ENCODE measurements around the gene MRPS18B. TPM values are rescaled to one million over a fixed set of nuclear protein-coding genes. Genes with fewer than 3 reads are reported as not detected.
A peak's percentile ranks its signal among the peaks of the same experiment; 100 is the strongest.
"Not testable (repeated sequence)": the region's sequence is repeated elsewhere in the genome, so short reads cannot be mapped to it uniquely, and the experiment has no call there.

MRPS18B gene
- total and polyA plus RNA-seq, 5 experiments from 2014 or later: 43.1 to 161 (median 87.4) TPM

DNA sequence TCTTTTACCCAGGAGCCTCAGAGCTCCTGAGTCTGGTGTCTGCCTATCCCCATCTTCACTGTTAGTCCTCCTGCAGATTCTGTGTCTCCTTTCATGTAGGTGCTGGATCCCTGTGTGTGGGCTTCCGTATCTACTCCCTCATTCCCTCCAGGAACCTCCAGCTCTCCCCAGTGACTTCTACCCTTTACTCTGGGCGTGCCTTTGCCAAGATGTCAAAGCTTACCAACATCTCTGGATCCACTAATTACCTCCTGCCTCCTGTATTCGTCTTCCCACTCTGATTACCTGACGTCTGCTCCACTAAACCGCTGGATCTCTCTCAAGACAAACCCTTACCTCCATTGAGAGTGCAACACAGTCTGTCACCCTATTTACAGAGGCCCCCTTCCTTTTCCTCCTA, 27.1 kb downstream of the MRPS18B start:
- H3K27ac Mint-ChIP-seq: peak overlapping the region in 9 of 10 donors; percentile 5 to 80 (median 38)
- ATAC-seq (no peak), DNase-seq (no peak)
- H3K4me1 Mint-ChIP-seq: peaks cover 36 to 64% (median 46%) of the 10 kb centered on the region in 4 donors
- no peaks in the 10 kb centered on the region for H3K9me3 Mint-ChIP-seq
- H3K36me3 Mint-ChIP-seq: peaks cover 0 to 19% (median 0%) of the 10 kb centered on the region in 3 donors
- no peaks in the 10 kb centered on the region for H3K27me3 Mint-ChIP-seq
- no peak overlapping the region for H3K4me3 Mint-ChIP-seq
- POLR2A ChIA-PET: interaction anchor here (0.7 to 1.0 kb wide), 2 partner anchors 27 to 38 kb away, joined by 3 read pairs; partner anchors contain the start of gene PPP1R10

DNA sequence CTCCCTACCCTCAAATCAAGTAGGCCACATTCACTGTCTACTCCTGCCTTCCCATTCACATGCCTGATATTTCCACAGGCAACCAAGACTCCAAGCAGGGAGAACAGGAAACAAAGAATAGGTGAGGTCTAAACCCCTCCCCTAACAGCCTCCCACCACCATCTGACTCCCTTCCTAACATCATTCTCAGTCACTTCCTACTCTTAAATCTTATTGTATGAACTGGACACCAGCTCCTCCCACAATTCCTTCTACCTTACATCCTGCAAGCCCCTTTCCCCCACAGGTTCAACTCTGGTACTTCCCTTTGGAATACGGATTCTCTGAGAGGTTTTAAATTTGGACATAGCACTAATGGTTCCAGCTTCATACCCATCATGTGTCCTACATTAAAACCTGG, 28.3 kb downstream of the MRPS18B start:
- Mint-ChIP-seq H3K27ac (peak overlapping the region in 8 of 10 donors; percentile 61 to 96 (median 91)), H3K36me3 (peaks cover 0 to 26% (median 2%) of the 10 kb centered on the region in 3 donors), H3K27me3 (no peaks in the 10 kb centered on the region), H3K9me3 (no peaks in the 10 kb centered on the region), H3K4me3 (peak overlapping the region in 9 of 10 donors; percentile 80 to 93 (median 87)), H3K4me1 (peaks cover 30 to 54% (median 38%) of the 10 kb centered on the region in 4 donors)
- POLR2A ChIA-PET: interaction anchor here (0.7 to 1.8 kb wide), 7 partner anchors 13 to 104 kb away, joined by 3 to 13 read pairs (median 6); partner anchors contain the start of genes DHX16, MRPS18B and PPP1R10
- DNase-seq (no peak), ATAC-seq (no peak)

DNA sequence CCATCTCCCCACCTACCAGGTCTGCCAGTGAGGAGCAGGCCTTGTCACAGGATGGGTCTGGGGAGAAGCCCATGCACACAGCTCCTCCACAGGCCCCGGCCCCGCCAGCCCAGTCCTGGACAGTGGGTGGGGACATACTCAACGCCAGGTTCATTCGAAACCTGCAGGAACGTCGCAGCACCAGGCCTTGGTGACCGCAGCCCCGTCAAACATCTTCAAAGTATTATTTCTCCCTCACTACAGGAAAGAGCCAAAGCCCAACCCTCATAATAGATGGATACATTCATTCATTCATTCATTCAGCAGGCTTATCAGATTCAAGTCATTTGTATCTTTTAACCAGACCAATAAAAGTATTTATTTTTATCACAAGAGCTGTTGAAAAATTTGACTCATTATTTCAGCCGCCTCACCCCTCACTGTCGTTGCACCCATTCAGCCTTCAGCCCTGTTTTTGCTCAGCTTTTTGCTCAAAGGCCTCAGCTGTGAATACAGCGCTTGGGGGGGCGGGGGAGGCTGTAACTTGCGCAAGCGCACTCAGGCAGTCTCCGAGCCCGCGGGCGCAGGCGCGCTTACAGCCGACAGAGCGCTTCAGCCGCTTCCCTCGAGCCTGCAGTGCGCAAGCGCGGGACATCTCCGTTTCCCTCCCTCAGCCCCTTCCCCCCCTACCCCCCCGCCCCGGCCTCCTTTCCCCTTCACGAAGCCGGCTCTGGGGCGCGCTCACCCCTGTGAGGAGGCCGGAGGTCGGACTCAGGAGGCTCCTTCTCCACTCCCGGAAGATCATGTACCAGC, 29.0 kb downstream of the MRPS18B start, which contains the start of gene C6orf136:
C6orf136 (plus strand) TSS at position 684 of the 792 bp plus-strand sequence; CDS start at position 783, 99 bp downstream.
- Mint-ChIP-seq H3K27ac (peak within 1 kb of the TSS; percentile 71 to 96 (median 93)), H3K36me3 (peaks cover 0 to 32% (median 4%) of the 10 kb centered on the region in 3 donors), H3K9me3 (no peaks in the 10 kb centered on the region), H3K27me3 (no peaks in the 10 kb centered on the region), H3K4me1 (peaks cover 25 to 48% (median 33%) of the 10 kb centered on the region in 4 donors), H3K4me3 (peak within 1 kb of the TSS; percentile 80 to 93 (median 87))
- ATAC-seq (peak; percentile 79 to 80), DNase-seq (peak in 9 of 10 donors; percentile 88 to 96 (median 93))
- POLR2A ChIA-PET: interaction anchor here (0.6 to 1.8 kb wide), 10 partner anchors 13 to 185 kb away, joined by 3 to 13 read pairs (median 4); partner anchors contain the start of genes DHX16, MRPS18B and PPP1R10

DNA sequence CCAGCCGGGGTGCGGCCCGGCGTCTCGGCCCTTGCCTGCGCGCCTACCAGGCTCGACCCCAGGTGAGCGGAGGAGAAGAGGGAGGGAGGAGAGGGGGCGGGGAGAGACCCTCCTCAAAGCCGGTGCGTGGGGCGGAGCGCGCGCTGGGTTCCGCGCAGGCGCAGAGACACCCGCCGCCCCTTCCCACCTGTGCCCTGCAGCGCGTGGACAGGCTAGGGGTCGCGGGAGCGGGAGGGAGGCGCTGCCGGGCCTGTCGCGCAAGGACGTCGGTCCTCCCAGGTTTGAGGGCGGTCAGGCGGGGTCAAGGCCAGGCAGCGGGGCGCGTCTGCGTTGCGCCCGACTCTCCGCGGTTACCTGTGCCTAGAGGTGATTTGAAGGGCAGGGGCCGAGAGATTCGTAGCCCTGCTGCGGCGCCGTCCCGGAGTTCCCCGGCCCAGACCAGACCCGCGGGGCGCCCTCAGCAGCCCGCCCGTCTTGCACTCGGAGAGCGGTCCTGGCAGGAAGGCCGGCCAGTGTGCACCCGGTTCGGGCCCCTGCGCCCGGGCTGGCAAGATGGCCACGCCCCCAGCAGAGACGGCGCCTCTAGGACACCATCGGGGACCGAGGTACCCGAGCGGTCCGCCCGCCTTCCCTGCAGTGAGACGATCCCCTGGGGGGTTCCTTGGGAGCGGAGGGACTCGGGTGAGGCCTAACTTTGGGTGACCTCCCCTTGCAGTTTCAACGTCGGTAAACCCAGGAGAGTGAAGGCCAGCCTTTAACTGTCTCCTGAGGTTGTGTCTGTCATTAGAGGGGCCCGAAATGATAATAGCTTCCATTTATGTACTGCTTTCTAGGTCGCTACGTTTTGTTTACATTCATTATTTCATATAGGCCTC, 29.8 kb downstream of the MRPS18B start:
- Mint-ChIP-seq H3K4me3 (peak overlapping the region; percentile 80 to 93 (median 87)), H3K27me3 (no peaks in the 10 kb centered on the region), H3K27ac (peak overlapping the region; percentile 71 to 96 (median 93)), H3K36me3 (peaks cover 0 to 40% (median 4%) of the 10 kb centered on the region in 3 donors), H3K4me1 (peaks cover 21 to 43% (median 29%) of the 10 kb centered on the region in 4 donors), H3K9me3 (no peaks in the 10 kb centered on the region)
- ATAC-seq: peak; percentile 69 to 74
- POLR2A ChIA-PET: interaction anchor here (0.6 to 1.8 kb wide), 9 partner anchors 13 to 80 kb away, joined by 3 to 13 read pairs (median 3); partner anchors contain the start of genes MRPS18B and PPP1R10
- peak in 9 of 10 donors; percentile 47 to 85 (median 66) for DNase-seq

DNA sequence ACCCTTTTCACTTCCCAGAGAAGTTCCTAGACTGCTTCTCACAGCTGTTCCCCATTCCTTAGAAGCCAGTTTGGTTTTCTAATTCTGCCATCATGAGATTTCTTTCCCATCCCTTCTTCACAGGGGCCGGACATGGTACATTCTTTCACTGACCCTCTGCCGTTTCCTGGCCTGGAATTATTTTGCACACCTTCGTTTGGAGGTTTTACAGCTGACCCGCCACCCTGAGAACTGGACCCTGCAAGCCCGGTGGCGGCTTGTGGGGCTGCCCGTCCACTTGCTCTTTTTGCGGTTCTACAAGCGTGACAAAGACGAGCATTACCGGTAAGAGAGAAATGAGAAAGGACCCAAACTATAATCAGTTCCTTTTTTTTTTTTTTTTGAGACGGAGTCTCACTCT, 33.5 kb downstream of the MRPS18B start:
- Mint-ChIP-seq H3K4me1 (peaks cover 10 to 25% (median 17%) of the 10 kb centered on the region in 4 donors), H3K4me3 (peak overlapping the region in 1 of 10 donors; percentile 17), H3K9me3 (no peaks in the 10 kb centered on the region), H3K27me3 (no peaks in the 10 kb centered on the region), H3K27ac (peak overlapping the region in 4 of 10 donors; percentile 53 to 78 (median 62)), H3K36me3 (peaks cover 7 to 57% (median 14%) of the 10 kb centered on the region in 3 donors)
- ATAC-seq: no peak
- no peak for DNase-seq
- POLR2A ChIA-PET: interaction anchor here (0.6 to 1.1 kb wide), 3 partner anchors 17 to 36 kb away, joined by 3 read pairs; no protein-coding TSS in a partner anchor

DNA sequence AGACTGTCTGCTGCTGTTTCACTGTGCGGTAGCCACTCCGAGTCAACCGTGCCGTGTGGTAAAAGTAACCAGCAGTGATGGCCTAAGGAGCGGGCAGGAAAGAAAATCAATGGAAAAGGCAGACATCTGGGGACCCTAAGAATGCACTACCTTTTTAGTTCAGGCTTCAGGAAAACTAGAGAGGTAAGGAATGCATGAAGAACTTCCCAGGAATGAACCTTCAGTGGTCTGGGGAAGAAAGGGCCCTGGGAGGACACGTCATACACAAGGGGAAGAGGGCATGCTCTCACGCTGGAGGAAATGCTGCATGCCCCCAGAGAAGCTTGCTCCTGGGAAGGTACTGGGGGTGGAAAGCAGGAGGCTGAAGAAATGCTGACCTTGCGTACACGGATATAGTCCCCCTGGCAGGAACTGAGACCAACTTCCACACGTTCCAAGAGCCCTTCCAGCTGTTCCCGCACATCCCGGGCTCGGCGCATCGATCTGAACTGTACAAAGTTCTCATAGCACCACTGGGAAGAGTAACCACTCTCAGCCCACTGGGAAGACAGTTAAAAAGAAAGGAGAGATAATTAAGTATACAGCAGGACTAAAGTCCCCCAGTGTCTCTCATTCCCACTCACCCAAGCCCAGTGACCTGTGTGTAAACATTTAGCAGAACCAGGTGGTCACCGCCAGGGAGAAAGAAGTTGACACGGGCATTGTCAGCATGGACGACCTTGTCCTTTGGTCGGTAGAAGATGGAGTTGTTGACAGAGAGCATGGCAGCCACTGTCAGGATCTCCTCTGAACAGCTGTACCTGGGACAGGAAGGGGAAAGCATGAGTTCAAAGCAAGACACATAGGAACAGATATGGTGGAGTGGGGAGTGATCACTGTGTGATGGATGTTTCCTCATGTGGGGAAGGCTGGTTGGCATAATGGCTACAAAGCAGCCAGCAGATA, 37.4 kb downstream of the MRPS18B start:
- Mint-ChIP-seq H3K36me3 (peaks cover 7 to 93% (median 17%) of the 10 kb centered on the region in 3 donors), H3K27me3 (no peaks in the 10 kb centered on the region), H3K9me3 (no peaks in the 10 kb centered on the region), H3K4me1 (peaks cover 5 to 8% (median 6%) of the 10 kb centered on the region in 4 donors), H3K27ac (peak overlapping the region in 8 of 10 donors; percentile 41 to 78 (median 56)), H3K4me3 (no peak overlapping the region)
- ATAC-seq: no peak
- POLR2A ChIA-PET: no interaction called here
- no peak for DNase-seq

DNA sequence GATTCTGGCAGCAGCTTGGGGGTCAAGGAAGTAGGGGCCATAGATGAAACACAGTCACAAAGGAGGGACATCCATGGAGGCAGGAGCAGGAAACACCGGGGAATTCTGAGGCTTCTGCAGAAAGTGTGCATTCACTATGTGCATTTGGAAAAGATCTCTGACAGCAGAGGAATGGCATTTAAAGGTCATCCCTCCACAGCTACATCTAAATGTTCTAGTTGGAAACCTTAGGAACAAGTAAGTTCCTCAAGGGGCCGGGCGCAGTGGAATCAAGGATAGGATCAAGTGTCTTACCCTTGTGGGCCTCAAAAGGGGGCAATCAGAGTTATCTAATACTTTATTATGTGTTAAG, 38.1 kb downstream of the MRPS18B start:
- no peaks in the 10 kb centered on the region for H3K27me3 Mint-ChIP-seq
- ATAC-seq (no peak), DNase-seq (no peak)
- no peak overlapping the region for H3K4me3 Mint-ChIP-seq
- H3K9me3 Mint-ChIP-seq: no peaks in the 10 kb centered on the region
- H3K27ac Mint-ChIP-seq: peak overlapping the region in 8 of 10 donors; percentile 21 to 73 (median 44)
- H3K4me1 Mint-ChIP-seq: peaks cover 5 to 9% (median 6%) of the 10 kb centered on the region in 4 donors
- peaks cover 7 to 95% (median 17%) of the 10 kb centered on the region in 3 donors for H3K36me3 Mint-ChIP-seq
- POLR2A ChIA-PET: no interaction called here

DNA sequence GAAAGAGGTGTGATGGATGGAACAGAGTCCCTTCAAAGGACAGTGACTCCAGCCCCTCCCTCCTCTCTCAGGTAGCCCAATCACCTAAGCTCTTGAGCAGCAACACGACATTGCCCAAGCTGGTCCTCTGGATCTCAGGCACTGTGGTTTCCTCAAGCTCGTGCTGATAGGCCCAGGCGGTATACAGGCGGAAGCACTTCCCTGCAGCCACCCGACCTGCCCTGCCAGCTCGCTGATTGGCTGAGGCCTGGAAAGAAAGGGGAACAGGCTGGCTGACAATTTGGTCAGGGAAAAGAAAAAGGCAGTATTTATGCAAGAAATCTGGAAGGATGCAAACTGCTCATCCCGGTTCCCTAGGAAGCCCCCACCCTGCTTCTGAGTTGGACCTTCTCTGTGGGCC, 38.9 kb downstream of the MRPS18B start:
- POLR2A ChIA-PET: no interaction called here
- Mint-ChIP-seq H3K36me3 (peaks cover 7 to 95% (median 13%) of the 10 kb centered on the region in 3 donors), H3K4me3 (no peak overlapping the region), H3K9me3 (no peaks in the 10 kb centered on the region), H3K27ac (peak overlapping the region in 1 of 10 donors; percentile 74), H3K27me3 (no peaks in the 10 kb centered on the region), H3K4me1 (peaks cover 0 to 9% (median 6%) of the 10 kb centered on the region in 4 donors)
- DNase-seq (no peak), ATAC-seq (no peak)

DNA sequence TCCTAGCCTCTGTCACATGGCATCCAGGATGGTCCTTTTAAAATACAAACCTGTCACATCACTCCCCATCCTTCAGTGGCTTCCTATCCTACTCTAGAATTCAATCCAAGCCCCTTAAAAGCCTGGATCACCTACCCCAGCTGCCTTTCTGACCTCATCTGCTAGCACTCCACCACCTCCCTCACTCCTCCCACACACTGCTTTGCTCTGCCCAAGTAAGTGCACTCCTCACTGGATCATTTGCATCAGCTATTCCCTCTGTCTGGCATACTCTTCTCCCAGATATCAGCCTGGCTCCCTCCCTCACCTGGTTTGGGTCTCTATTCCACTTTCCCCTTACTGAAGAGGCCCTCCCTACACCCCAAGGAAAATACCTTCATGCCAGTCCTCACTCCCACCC, 39.8 kb downstream of the MRPS18B start:
- POLR2A ChIA-PET: interaction anchor here (0.7 kb wide), 1 partner anchor 94 kb away, joined by 3 read pairs; no protein-coding TSS in a partner anchor
- DNase-seq: no peak
- Mint-ChIP-seq H3K36me3 (peaks cover 7 to 95% (median 21%) of the 10 kb centered on the region in 3 donors), H3K27me3 (no peaks in the 10 kb centered on the region), H3K9me3 (no peaks in the 10 kb centered on the region), H3K27ac (peak overlapping the region in 6 of 10 donors; percentile 27 to 73 (median 48)), H3K4me1 (peaks cover 0 to 14% (median 9%) of the 10 kb centered on the region in 4 donors), H3K4me3 (no peak overlapping the region)
- no peak for ATAC-seq

DNA sequence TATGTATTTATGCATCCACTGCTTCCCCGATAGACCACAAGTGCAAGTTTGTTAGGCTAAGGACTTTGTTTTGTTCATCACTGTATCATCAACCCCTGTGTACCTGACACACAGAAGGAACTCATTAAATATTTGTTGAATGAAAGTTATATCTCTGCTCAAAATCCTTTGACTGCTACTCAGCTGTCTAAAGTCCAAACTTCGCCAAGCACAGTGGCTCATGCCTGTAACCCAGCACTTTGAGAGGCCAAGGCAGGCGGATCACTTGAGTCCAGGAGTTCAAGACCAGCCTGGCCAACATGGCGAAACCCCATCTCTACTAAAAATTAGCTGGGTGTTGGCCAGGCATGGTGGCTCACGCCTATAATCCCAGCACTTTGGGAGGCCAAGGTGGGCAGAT, 40.3 kb downstream of the MRPS18B start:
- not testable (repeated sequence) for ATAC-seq, H3K27me3 Mint-ChIP-seq, DNase-seq, H3K9me3 Mint-ChIP-seq, H3K4me3 Mint-ChIP-seq
- POLR2A ChIA-PET: interaction anchor here (0.7 kb wide), 2 partner anchors 76 to 94 kb away, joined by 3 to 5 read pairs; no protein-coding TSS in a partner anchor
- Mint-ChIP-seq H3K4me1 (peaks cover 0 to 14% (median 10%) of the 10 kb centered on the region in 4 donors), H3K36me3 (peaks cover 7 to 95% (median 24%) of the 10 kb centered on the region in 3 donors), H3K27ac (peak overlapping the region in 4 of 10 donors; percentile 27 to 64 (median 48))
